ENCODE measurements around the gene DERL3.
A peak's percentile ranks its signal among the peaks of the same experiment; 100 is the strongest.

DERL3 gene

GRCh38 chr22:23841292-23841691 lies 2.5 kb upstream of the DERL3 start:
- CTCF ChIA-PET = no interaction called here
- Histone ChIP-seq H3K36me3 (ENCODE audit: control insufficient read depth in 4 of 4, insufficient read depth in 4 of 4, low read length in 3 of 4) (peaks cover 0 to 16% (median 1%) of the 10 kb centered on the region in 4 experiments), H3K4me3 (ENCODE audit: control insufficient read depth in 1 of 7, extremely low read depth in 1 of 7, insufficient read depth in 4 of 7, low read depth in 2 of 7, low read length in 6 of 7) (no peak overlapping the region), H3K27me3 (replicated peaks in 2 of 5; ENCODE audit: control insufficient read depth in 4 of 5, insufficient read depth in 5 of 5, low read length in 4 of 5) (no peaks in the 10 kb centered on the region), H3K9me3 (ENCODE audit: control extremely low read depth in 1 of 5, control insufficient read depth in 4 of 5, insufficient read depth in 2 of 5, low read depth in 1 of 5, low read length in 4 of 5) (no peaks in the 10 kb centered on the region), H3K4me1 (ENCODE audit: control extremely low read depth in 1 of 4, control insufficient read depth in 4 of 4, insufficient read depth in 4 of 4, low read length in 3 of 4) (peaks cover 2 to 59% (median 53%) of the 10 kb centered on the region in 4 experiments), H3K27ac (ENCODE audit: insufficient read depth in 1 of 2, low read depth in 1 of 2, low read length in 2 of 2, poor library complexity in 1 of 2, severe bottlenecking in 2 of 2) (no peak overlapping the region)
- POLR2A ChIA-PET = no interaction called here
- no peak for DNase-seq
- 98% methylated on average over 5 of the region's 5 CpGs for WGBS (ENCODE audit: insufficient coverage)

- POLR2A ChIA-PET = no interaction called here
- peaks cover 2 to 46% (median 40%) of the 10 kb centered on the region in 4 experiments for H3K4me1 ChIP-seq (ENCODE audit: control extremely low read depth in 1 of 4, control insufficient read depth in 4 of 4, insufficient read depth in 4 of 4, low read length in 3 of 4)
- peaks cover 3 to 29% (median 12%) of the 10 kb centered on the region in 4 experiments for H3K36me3 ChIP-seq (ENCODE audit: control insufficient read depth in 4 of 4, insufficient read depth in 4 of 4, low read length in 3 of 4)
- no peak overlapping the region for H3K27ac ChIP-seq (ENCODE audit: insufficient read depth in 1 of 2, low read depth in 1 of 2, low read length in 2 of 2, poor library complexity in 1 of 2, severe bottlenecking in 2 of 2)
- WGBS (ENCODE audit: insufficient coverage) = 91% methylated on average over 5 of the region's 7 CpGs
- H3K9me3 ChIP-seq (ENCODE audit: control extremely low read depth in 1 of 5, control insufficient read depth in 4 of 5, insufficient read depth in 2 of 5, low read depth in 1 of 5, low read length in 4 of 5) = no peaks in the 10 kb centered on the region
- CTCF ChIA-PET = interaction anchor here (1.0 kb wide), 1 partner anchor 17 kb away, joined by 4 read pairs; the partner anchor contains the start of gene SLC2A11
- no peak overlapping the region for H3K4me3 ChIP-seq (ENCODE audit: control insufficient read depth in 1 of 7, extremely low read depth in 1 of 7, insufficient read depth in 4 of 7, low read depth in 2 of 7, low read length in 6 of 7)
- no peaks in the 10 kb centered on the region for H3K27me3 ChIP-seq (replicated peaks in 2 of 5; ENCODE audit: control insufficient read depth in 4 of 5, insufficient read depth in 5 of 5, low read length in 4 of 5)
- no peak for DNase-seq
Measured at GRCh38 chr22:23840026-23840425, 1.2 kb upstream of the DERL3 start.

DNA sequence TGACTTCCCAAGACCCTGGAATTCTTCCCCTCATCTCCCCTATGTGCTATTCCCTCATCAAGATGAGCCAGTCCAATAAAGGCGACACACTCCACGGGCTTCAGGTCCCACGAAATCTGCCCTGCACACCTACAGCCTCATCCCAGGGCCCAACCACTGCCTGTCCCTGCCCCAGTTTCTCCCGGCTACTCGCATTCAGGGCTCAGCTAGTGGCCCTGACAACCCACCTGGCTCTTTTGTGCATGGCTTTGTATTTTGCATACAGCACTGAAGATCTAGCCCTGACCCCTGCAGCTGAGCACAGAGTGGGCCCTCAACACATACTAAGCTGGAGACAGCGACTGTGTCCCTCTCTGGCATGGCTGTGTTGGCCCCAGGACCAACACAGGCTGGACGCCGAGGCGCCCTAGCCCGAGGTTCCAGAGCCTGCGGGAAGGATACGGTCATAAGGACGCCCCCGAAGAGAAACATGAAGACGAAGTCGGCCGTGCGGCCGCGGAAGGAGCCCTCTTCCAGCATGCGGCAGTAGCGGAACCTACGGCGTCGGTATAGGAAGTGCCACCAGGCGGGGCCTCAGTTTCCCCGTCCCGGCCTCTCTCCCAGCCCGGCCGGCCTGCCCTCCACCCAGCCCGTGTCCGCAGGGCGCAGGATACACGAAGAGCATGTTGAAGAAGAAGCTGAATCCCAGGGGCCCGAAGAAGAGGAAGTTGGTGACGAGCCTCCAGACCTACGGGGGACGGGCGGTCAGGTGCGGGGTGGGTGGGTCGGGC lies 710 bp downstream of the DERL3 start:
- no peak for DNase-seq
- H3K4me1 ChIP-seq (ENCODE audit: control extremely low read depth in 1 of 4, control insufficient read depth in 4 of 4, insufficient read depth in 4 of 4, low read length in 3 of 4) = peaks cover 2 to 28% (median 26%) of the 10 kb centered on the region in 4 experiments
- 21% methylated on average over 40 of the region's 41 CpGs for WGBS (ENCODE audit: insufficient coverage)
- no peaks in the 10 kb centered on the region for H3K9me3 ChIP-seq (ENCODE audit: control extremely low read depth in 1 of 5, control insufficient read depth in 4 of 5, insufficient read depth in 2 of 5, low read depth in 1 of 5, low read length in 4 of 5)
- peak overlapping the region in 5 of 7 experiments; percentile 40 to 74 (median 67) for H3K4me3 ChIP-seq (ENCODE audit: control insufficient read depth in 1 of 7, extremely low read depth in 1 of 7, insufficient read depth in 4 of 7, low read depth in 2 of 7, low read length in 6 of 7)
- POLR2A ChIA-PET = no interaction called here
- H3K27me3 ChIP-seq (replicated peaks in 2 of 5; ENCODE audit: control insufficient read depth in 4 of 5, insufficient read depth in 5 of 5, low read length in 4 of 5) = no peaks in the 10 kb centered on the region
- CTCF ChIA-PET = interaction anchor here (0.9 to 1.2 kb wide), 3 partner anchors 8 to 26 kb away, joined by 3 to 6 read pairs (median 5); no protein-coding TSS in a partner anchor
- H3K36me3 ChIP-seq (ENCODE audit: control insufficient read depth in 4 of 4, insufficient read depth in 4 of 4, low read length in 3 of 4) = peaks cover 3 to 46% (median 28%) of the 10 kb centered on the region in 4 experiments
- peak overlapping the region; percentile 70 to 85 for H3K27ac ChIP-seq (ENCODE audit: insufficient read depth in 1 of 2, low read depth in 1 of 2, low read length in 2 of 2, poor library complexity in 1 of 2, severe bottlenecking in 2 of 2)

- POLR2A ChIA-PET = interaction anchor here (0.5 kb wide), 1 partner anchor 120 kb away, joined by 3 read pairs; no protein-coding TSS in a partner anchor
- Histone ChIP-seq H3K4me1 (ENCODE audit: control extremely low read depth in 1 of 4, control insufficient read depth in 4 of 4, insufficient read depth in 4 of 4, low read length in 3 of 4) (peaks cover 2 to 27% (median 24%) of the 10 kb centered on the region in 4 experiments), H3K27ac (ENCODE audit: insufficient read depth in 1 of 2, low read depth in 1 of 2, low read length in 2 of 2, poor library complexity in 1 of 2, severe bottlenecking in 2 of 2) (peak overlapping the region in 1 of 2 experiments; percentile 85), H3K4me3 (ENCODE audit: control insufficient read depth in 1 of 7, extremely low read depth in 1 of 7, insufficient read depth in 4 of 7, low read depth in 2 of 7, low read length in 6 of 7) (peak overlapping the region in 1 of 7 experiments; percentile 73), H3K9me3 (ENCODE audit: control extremely low read depth in 1 of 5, control insufficient read depth in 4 of 5, insufficient read depth in 2 of 5, low read depth in 1 of 5, low read length in 4 of 5) (no peaks in the 10 kb centered on the region), H3K36me3 (ENCODE audit: control insufficient read depth in 4 of 4, insufficient read depth in 4 of 4, low read length in 3 of 4) (peaks cover 3 to 52% (median 32%) of the 10 kb centered on the region in 4 experiments), H3K27me3 (replicated peaks in 2 of 5; ENCODE audit: control insufficient read depth in 4 of 5, insufficient read depth in 5 of 5, low read length in 4 of 5) (no peaks in the 10 kb centered on the region)
- DNase-seq = no peak
- WGBS (ENCODE audit: insufficient coverage) = 96% methylated on average over 12 of the region's 12 CpGs
- CTCF ChIA-PET = interaction anchor here (0.9 to 3.0 kb wide), 3 partner anchors 9 to 26 kb away, joined by 3 to 14 read pairs (median 5); no protein-coding TSS in a partner anchor
Measured at GRCh38 chr22:23837496-23837859, 1.3 kb downstream of the DERL3 start.

- ChIA-PET CTCF (interaction anchor here (0.9 to 3.0 kb wide), 5 partner anchors 9 to 25 kb away, joined by 3 to 14 read pairs (median 5); no protein-coding TSS in a partner anchor), POLR2A (interaction anchor here (0.5 to 1.3 kb wide), 5 partner anchors 10 to 566 kb away, joined by 3 to 5 read pairs (median 3); no protein-coding TSS in a partner anchor)
- Histone ChIP-seq H3K36me3 (ENCODE audit: control insufficient read depth in 4 of 4, insufficient read depth in 4 of 4, low read length in 3 of 4) (peaks cover 3 to 58% (median 37%) of the 10 kb centered on the region in 4 experiments), H3K4me3 (ENCODE audit: control insufficient read depth in 1 of 7, extremely low read depth in 1 of 7, insufficient read depth in 4 of 7, low read depth in 2 of 7, low read length in 6 of 7) (no peak overlapping the region), H3K27ac (ENCODE audit: insufficient read depth in 1 of 2, low read depth in 1 of 2, low read length in 2 of 2, poor library complexity in 1 of 2, severe bottlenecking in 2 of 2) (peak overlapping the region in 1 of 2 experiments; percentile 85), H3K4me1 (ENCODE audit: control extremely low read depth in 1 of 4, control insufficient read depth in 4 of 4, insufficient read depth in 4 of 4, low read length in 3 of 4) (peaks cover 2 to 27% (median 24%) of the 10 kb centered on the region in 4 experiments), H3K27me3 (replicated peaks in 2 of 5; ENCODE audit: control insufficient read depth in 4 of 5, insufficient read depth in 5 of 5, low read length in 4 of 5) (no peaks in the 10 kb centered on the region), H3K9me3 (ENCODE audit: control extremely low read depth in 1 of 5, control insufficient read depth in 4 of 5, insufficient read depth in 2 of 5, low read depth in 1 of 5, low read length in 4 of 5) (no peaks in the 10 kb centered on the region)
- no peak for DNase-seq
- 83% methylated on average over 9 of the region's 12 CpGs for WGBS (ENCODE audit: insufficient coverage)
Measured at GRCh38 chr22:23836692-23837495, 1.9 kb downstream of the DERL3 start.

GRCh38 chr22:23836281-23836680 lies 2.5 kb downstream of the DERL3 start:
- H3K27me3 ChIP-seq (replicated peaks in 2 of 5; ENCODE audit: control insufficient read depth in 4 of 5, insufficient read depth in 5 of 5, low read length in 4 of 5) = no peaks in the 10 kb centered on the region
- no peak for DNase-seq
- H3K9me3 ChIP-seq (ENCODE audit: control extremely low read depth in 1 of 5, control insufficient read depth in 4 of 5, insufficient read depth in 2 of 5, low read depth in 1 of 5, low read length in 4 of 5) = no peaks in the 10 kb centered on the region
- H3K27ac ChIP-seq (ENCODE audit: insufficient read depth in 1 of 2, low read depth in 1 of 2, low read length in 2 of 2, poor library complexity in 1 of 2, severe bottlenecking in 2 of 2) = no peak overlapping the region
- peaks cover 3 to 64% (median 43%) of the 10 kb centered on the region in 4 experiments for H3K36me3 ChIP-seq (ENCODE audit: control insufficient read depth in 4 of 4, insufficient read depth in 4 of 4, low read length in 3 of 4)
- ChIA-PET POLR2A (interaction anchor here (0.6 to 1.3 kb wide), 4 partner anchors 10 to 565 kb away, joined by 3 to 5 read pairs (median 4); no protein-coding TSS in a partner anchor), CTCF (interaction anchor here (1.4 to 3.0 kb wide), 5 partner anchors 8 to 18 kb away, joined by 5 to 14 read pairs (median 11); no protein-coding TSS in a partner anchor)
- peaks cover 2 to 27% (median 24%) of the 10 kb centered on the region in 4 experiments for H3K4me1 ChIP-seq (ENCODE audit: control extremely low read depth in 1 of 4, control insufficient read depth in 4 of 4, insufficient read depth in 4 of 4, low read length in 3 of 4)
- 73% methylated on average over 4 of the region's 5 CpGs for WGBS (ENCODE audit: insufficient coverage)
- H3K4me3 ChIP-seq (ENCODE audit: control insufficient read depth in 1 of 7, extremely low read depth in 1 of 7, insufficient read depth in 4 of 7, low read depth in 2 of 7, low read length in 6 of 7) = no peak overlapping the region
